ENCODE measurements around the gene MAPK12.

The MAPK12 gene

DNA sequence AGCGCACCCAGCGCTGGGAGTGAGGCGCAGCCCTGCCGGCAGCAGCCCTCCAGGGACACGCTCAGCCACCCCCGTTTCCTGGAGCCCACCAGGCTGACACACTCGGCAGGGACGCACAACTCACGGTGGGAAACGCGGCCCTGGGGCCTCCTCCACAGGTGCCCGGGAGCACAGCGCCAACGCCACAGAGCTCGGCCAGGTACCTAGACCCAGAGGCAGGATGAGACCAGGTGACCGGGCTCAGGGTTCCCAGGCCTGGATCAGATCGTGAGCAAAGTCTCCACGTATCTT, 34.7 kb downstream of the MAPK12 start:
- DNase-seq: no peak

DNA sequence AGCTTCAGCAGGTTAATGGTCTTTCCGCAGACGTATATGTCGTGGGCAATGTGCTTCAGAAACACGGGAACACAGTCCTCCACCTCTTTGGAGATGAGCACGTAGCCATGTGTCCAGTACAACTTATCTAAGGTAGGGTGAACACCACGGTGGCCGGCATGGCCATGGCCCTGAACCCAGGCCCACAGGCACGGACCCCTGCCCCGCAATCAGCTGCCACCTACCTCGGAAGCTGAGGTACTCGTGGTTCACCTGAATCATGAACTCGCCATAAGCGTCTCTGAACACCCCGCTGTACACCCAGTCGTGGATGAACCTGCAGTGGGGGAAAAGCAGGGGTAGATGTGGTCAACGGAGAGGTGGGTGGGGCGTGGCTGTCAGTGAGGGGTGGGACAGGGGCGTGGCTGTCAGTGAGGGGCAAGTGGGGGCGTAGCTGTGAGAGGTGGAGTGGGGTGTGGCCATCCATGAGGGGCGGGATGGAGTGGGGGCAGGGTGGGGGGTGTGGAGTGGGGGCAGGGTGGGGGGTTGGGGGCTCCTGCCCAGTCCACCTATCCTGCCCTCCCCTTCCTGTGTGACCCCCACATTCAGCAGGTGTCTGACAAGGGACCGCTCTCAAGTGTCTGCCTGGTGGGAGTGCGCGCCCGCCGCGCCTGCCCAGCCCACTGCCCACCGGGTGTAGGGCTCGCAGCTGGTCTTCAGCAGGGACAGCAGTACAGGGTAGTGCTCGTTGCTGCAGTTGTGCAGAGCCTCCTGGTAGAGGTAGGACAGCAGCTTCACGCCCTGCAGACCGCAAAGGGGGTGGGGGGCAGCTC, 35.2 kb downstream of the MAPK12 start:
- no peak for DNase-seq

DNA sequence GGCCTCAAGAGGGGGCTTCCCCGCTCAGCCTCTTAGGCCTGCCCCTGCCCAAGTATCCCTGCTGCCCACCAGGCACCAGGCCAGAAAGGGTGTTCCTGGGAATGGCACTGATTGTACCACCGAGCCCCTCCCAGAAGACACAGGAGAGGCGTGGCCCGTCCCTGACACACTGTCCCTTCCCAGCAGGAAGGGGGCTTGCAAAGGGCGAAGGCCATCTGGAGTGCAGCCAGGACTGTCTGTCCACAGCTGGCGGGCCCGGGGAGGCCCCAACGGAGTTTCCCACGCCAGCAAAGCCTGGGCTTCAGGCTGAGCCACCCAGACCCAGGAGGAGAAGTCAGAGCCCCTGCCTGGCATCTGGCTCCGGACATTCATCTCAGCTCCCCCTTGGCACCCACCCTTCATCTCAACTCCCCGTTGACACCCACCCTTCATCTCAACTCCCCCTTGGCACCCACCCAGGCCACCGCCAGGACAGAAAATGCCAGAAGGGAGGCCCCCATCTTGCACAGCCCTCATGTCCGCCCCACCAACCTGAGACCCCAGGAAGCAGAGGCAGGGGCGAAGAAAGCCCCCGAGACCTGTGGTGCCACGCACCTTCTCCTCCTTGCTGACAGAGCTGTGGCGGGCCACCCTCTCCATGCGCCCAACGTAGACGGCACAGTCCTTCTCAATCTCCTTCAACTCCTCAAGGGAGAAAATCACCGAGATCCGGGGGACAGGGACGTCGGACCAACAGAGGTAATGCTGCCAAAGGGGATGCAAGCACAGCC, 36.1 kb downstream of the MAPK12 start:
- no peak for DNase-seq

DNA sequence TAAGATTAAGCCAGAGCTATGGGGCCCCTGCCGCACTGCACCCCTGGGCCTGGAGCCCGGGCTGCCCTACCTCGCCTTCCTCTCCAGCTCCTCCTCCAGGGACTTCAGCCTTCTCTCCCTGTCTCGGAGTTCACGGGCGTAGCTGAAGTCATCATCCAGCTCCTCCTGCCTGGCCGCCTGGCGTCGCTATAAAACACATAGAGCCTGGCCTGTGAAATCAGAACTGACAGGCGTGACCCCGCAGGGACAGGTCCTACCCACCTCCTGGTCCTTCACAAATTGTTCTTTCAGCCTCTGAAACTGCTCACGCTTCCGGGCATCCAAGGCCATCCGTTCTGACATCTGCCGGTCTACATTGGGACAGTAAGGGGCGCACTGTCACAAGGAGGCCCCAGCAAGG, 37.4 kb downstream of the MAPK12 start:
- no peak for DNase-seq

DNA sequence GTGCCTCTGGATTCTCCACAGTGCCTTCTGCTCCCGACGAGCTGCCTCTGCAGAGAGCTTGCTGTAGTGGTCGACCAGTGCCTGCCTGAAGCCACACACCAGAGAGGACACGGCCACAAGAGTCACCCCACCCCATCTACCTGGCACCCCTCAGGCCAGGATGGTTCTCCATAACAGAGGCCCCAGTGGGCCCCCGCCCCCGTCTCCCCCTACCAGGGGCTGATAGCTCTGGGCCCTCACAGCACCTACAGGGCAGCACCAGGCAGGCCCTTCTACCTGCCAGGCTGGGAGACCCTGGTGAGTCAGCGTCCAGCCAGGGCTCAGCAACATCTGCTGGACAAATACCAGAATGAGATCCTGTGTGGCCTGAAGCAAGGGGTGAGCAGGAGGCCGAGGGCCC, 39.0 kb downstream of the MAPK12 start:
- no peak for DNase-seq

DNA sequence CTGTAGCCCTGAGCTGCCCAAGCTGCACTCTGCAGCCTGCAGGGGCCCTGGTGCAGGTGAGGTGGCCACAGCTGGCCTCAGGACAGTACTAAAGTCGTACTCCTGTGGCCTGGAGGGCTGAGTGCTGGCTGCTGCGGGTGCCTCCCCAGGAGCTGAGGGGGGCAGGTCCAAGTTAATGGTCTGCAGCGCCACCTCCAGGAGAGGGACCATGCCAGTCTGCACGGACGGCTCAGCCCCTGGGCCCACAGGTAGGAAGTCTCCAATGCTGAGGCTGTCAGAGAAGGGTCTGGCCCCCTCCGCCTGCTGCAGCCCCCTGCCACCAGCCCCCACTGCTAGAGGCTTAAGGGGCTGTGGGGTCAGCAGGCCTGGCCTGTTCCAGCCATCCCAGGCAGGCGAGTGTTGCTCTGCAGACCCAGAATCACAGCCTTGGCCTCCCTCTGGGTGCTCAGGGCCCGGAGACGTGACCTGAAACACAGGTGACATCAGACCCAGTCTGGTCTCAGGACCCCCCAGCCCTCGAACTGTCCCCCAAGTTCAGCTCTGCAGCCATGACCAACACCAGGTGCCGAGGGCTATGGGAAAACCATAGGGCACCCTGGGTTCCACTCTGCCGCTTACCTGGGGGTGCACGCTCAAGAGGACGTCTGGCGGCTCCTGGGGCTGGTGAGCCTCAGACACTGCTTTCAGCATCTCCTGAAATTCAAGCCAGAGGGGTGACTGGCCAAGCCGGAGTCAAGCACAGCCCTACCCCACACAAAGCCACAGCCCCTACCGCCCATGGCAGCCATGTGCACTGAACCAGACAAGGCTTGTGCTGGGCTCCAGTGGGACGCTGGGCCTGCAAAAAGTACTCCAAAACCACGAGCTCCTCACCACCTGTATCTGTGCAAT, 39.8 kb downstream of the MAPK12 start:
- no peak for DNase-seq

DNA sequence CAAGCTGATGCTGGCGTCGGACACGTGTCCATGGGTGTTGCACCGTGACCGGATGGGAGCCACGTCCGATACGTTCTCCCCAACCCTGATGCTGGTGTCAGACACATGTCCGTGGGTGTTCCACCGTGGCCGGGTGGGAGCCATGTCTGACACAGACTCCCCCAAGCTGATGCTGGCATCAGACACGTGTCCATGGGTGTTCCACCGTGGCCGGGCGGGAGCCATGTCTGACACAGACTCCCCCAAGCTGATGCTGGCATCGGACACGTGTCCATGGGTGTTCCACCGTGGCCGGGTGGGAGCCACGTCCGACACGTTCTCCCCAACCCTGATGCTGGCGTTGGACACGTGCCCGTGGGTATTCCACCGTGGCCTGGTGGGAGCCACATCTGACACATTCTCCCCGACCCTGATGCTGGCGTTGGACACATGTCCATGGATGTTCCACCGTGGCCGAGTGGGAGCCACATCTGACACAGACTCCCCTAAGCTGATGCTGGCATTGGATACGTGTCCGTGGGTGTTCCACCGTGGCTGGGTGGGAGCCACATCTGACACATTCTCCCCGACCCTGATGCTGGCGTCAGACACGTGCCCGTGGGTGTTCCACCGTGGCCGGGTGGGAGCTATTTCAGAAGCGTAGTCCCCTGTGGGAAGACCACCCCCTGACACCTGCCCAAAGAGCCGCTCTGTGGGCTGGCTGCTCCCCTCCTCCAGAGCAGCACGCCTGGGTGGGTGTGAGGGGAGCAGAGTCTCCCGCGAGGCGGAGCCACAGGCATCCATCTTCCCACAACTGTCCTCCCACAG, 40.7 kb downstream of the MAPK12 start:
- DNase-seq: no peak

DNA sequence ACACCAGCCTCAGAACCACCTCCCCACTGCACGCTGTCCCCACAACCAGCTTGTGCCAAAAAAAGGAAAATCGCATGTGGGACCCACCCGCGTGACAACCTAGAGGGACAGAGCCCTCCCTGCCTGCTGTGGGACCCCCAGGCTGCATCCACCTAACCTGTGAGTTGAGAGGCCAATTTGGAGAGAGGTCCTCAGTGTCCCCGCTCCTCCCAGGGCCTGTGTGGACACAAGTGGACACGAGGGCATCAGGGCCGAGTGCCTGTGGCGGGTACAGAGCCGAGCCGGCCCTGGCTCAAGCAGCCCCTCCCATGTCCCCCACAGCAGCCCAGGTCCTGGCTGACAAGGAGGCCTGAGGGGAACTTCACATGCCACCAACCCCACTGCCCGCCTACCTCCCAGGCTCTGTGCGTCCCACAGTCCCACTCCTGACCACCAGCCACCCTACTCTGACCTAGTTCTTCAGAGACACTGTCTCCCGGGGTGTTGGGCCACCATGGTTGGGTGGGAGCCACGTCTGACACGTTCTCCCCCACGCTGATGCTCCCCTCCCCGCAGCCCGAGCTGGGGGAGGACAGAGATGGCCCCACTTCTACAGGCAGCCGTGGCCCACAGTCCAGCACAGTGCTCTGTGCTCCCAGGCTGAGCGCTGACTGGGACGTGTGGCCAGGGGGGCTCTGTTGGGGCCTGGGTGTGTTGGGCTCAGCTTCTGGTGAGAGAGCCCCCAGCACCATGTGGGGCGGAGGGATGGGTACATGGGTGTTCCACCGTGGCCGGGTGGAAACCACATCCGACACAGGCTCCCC, 41.5 kb downstream of the MAPK12 start:
- no peak for DNase-seq

DNA sequence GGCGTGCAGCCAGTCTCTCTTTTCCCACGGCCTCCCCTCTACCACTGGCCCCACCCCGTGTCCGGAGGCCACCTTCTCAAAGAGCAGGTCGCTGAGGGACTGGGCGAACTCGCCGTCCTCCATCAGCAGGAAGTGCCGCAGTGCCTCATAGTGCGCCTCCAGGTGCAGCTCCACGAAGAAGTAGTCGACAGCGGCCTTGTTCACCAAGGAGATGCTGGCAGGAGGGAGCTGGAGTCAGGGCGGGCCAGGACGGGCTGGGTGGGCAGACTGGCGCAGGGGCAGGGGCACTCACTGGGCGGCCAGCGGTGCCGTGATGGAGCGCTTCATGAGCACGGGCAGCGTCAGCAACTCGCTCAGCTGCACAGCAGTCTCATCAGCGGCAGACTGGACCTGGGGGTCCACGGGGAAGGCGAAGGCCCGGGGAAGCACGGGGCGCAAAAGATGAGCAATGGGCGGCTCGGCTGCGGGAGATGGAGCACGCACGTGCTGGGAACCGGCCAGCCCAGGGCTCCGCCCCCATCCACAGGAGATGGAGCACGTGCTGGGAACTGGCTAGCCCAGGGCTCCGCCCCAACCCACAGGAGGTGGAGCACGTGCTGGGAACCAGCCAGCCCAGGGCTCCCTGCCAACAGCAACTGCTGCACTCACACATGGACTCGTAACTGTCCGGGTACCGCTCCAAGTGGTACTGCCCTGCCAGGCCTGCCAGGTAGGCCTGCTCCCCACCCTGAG, 42.3 kb downstream of the MAPK12 start:
- DNase-seq: no peak

DNA sequence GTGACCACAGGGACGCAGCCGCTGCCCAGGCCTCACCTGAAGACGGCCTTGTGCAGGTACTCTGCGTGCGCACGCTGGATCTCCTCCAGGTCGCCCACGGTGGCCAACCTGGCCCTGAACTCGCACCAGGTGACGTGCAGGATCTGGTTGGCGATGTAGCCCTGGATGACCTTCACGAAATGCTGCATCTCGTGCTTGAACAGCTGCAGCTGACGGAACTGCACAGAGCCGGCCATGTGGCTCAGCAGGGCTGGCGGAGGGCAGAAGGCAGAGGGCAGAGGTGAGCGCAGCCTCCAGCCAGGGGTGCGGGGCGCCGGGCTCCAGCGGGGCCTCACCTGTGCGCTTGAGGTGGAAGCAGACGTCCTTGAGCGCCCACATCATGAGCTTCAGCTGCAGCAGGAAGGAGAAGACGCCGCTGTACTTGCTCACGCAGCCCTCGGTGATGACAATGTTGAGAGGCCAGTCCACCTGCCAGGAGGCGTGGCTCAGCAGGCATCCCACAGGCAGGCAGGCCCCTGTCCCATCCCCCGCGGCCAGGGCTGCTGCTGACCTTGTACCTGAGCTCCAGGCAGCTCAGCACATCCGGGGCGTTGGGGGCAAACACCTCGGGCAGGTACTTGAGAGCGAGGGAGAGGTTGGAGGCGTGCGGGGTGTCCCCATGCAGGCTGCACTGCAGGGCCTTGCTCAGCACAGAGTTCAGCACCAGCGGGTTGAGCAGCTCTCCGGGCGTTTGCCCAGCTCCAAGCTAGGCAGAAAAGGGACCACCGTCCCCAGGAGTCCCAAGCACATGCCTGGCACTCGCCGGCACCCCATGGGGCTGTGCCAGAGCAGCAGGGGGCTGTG, 43.1 kb downstream of the MAPK12 start:
- DNase-seq: no peak

DNA sequence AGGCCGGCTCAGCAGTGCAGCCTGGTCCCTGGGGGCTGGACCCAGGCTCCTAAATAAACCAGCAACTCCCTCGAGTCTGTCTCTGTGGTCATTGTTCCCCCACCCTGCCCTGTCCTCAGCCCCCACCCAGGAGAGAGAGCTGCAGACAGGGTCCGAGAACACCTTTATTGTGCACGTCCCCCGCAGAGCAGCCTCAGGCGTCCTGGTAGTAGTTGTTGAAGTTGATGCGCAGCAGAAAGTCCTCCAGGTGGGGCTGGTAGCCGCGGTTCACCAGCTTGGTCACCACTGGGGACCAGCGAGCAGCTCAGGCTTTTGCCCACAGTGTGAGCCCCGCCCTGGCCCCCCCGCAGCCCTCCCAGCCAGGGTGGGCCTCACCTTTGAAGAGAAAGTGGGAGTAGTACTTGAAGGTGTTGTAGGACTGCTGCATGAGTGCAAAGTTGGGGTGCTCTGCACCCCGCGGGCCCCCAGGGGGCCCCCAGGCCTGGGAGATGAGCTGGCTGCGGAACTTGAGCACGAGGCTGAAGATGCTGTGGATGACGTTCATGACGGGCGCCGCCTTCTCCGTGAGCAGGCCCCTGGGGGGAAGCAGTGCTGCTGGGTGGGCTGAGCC, 43.8 kb downstream of the MAPK12 start:
- DNase-seq: no peak

DNA sequence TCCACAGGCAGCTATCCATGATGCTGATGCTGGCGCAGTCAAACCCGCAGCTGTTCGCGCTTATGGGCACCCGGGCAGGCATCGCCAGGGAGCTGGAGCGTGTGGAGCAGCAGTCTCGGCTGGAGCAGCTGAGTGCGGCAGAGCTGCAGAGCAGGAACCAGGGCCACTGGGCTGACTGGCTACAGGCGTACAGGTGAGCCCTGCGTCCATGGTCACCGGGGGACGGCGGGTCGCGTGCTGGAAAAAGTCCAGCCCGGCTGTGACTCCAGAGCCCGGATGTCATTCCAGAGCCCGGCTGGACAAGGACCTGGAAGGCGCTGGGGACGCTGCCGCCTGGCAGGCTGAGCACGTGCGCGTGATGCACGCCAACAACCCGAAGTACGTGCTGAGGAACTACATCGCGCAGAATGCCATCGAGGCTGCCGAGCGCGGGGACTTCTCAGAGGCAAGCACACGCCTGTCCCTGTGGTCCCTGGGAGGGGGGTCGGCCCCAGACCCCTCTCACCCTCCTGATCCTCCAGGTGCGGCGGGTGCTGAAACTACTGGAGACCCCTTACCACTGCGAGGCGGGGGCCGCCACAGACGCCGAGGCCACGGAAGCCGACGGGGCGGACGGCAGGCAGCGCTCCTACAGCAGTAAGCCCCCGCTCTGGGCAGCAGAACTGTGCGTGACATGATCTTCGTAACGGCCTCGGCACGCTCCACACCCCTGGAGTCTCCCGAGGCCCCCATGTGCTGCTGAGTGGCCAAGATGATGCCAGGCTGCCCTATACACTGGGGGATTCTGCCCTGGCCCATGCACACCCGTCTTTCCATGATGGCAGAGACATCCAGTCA, 44.6 kb downstream of the MAPK12 start:
- DNase-seq: no peak

DNA sequence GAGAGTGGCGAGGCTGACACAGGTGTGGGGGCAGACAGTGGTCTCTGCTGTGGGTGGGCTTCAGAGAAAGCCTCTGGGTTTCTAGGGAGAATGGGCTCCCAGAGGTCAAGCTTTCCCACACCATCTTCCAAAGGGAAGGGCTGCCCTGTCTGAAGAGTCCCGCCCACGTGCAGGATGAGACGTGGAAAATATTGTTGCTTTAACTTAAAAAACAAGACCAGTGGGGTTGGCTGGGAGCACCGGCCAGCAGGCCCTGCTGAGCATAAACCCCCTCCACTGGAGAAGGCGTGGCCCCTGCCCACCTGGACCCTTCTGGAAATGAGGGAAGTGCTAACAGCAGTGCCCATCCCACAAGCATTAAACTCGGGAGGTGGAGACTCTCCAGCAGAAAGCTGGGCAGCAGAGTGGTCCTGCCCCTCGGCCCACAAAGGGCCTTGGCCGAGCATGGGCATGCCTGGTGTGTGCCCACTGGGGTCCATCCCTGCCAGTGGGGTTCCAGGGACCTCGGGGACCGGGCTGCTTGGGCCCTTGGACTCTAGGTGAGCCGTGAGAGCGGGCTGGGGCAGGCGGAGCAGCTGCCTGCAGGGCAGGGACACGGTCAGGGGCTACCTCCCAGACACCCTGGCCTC, 45.3 kb downstream of the MAPK12 start:
- DNase-seq: no peak

DNA sequence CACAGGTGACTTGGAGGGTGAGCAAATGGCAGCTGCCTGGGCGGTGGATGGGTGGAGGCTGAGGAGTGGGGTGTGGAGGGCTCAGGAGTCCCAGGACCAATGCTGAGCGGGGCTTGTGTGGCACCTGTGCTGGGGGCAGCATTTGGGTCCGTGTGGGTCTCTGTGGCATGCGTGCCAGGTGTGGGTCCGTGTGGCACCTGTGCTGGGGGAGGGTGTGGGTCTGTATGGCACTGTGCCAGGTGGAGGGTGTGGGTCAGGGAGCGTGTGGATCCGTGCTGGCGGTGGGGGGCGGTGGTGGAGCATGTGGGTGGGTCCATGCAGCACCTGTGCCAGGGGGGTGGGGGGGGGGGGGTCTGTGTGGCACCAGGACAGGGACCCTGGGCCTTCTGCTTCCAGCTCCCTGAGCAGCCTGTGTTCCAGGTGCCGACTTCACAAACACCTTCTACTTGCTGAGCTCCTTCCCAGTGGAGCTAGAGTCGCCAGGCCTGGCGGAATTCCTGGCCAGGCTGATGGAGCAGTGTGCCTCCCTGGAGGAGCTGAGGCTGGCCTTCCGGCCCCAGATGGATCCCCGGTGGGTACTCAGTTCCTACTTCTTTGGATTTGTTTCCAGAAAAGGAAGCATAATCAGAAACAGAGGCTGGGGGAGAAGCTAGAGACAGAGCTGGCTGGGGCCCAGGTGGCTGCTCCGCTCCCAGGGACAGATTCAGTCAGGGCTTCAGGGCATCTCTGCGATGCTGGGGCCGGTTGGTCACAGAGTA, 46.0 kb downstream of the MAPK12 start:
- DNase-seq: no peak

DNA sequence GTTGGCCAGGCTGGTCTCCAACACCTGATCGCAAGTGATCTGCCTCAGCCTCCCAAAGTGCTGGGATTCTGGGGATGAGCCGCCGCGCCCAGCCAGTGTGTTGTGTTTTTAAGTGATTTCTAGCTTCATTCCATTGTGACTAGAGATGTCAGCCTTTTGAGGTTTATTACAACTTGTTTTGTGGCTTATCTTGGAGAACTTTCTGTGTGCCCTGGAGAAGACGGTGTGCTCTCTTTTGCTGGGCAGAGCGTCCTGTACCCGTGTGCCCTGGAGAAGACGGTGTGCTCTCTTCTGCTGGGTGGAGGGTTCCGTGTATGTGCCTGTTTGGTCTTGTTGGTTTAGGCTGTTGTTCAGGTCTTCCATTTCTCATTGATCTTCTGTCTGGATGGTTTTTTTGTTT, 48.2 kb downstream of the MAPK12 start:
- DNase-seq: no peak

DNA sequence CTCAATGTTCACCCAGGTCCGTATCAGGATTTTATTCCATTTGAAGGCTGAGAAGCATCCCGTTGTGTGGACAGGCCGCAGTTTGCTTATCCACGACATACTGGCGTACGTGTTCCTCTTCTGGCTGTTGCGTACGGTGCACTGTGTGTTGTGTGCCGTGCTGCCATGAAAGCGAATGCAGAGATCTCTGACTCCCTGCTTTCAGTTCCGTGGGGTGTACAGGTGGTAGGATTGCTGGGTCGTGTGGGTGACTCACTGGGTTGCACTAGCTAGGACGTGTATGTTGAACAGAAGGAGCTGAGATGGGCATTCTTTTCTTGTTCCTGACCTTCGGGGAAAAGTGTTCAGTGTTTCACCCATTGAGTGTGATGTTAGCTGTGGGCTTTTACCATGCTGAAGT, 50.3 kb downstream of the MAPK12 start:
- no peak for DNase-seq

DNA sequence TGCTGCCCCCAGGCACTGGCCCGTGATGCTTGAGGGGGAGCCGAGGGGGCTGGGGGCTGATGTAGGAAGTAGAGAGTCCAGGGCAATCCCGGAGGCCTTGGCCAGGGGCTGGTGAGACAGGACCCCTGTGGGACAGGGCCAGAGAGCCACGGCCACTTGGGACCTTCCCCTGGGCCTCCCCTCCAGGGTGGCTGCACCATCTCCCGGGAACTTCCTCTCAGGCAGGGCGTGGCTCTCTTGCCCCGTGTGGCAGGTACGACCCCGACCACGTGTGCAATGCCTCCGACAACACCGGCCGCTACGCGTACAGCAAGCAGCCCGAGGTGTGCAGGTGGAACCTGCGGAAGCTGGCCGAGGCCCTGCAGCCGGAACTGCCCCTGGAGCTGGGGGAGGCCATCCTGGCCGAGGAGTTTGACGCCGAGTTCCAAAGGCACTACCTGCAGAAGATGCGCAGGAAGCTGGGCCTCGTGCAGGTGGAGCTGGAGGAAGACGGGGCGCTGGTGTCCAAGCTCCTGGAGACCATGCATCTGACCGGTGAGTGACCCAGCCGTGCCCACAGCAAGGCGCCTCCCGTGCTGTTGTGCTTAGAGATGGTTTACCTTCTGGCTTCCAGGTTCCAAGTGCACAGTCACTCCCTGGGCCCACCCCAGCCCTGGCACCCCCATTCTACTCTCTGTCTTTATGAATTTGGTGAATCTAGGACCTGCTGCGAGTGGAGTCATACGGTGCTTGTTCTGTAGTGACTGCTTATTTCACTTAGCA, 50.9 kb downstream of the MAPK12 start:
- DNase-seq: no peak
